ENCODE data around the gene ABTB1.
"Not testable (repeated sequence)": the region's sequence is repeated elsewhere in the genome, so short reads cannot be mapped to it uniquely, and the experiment has no call there.

The ABTB1 gene

DNA sequence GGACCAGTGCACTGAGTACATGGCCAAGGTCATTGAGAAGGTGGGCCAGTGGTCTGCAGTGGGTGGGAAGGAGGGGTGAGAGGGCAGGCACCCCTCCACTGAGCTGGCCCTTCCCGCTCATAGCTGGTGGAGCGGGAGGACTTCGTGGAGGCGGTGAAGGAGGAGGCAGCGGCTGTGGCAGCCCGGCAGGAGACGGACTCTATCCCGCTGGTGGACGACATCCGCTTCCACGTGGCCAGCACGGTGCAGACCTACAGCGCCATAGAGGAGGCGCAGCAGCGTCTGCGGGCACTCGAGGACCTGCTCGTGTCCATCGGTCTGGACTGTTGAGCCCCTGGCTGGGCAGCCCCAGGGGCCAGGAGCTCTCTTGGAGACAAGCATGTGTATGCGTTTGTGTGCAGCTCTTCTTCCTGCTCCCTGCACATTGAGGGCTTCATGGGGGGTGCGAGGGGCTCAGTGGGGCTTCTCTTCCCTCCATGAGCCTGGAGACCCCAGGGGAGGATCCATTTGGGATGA lies 7.5 kb downstream of the ABTB1 start:
- H2BK120ac ChIP-seq (ENCODE audit: low read depth, low read length), result no peak overlapping the region
- no peaks in the 10 kb centered on the region for H3K27me3 ChIP-seq (ENCODE audit: control insufficient read depth in 1 of 2, insufficient read depth in 1 of 2, low read length in 2 of 2)
- peaks cover 2% of the 10 kb centered on the region for H3K79me1 ChIP-seq (replicated peaks; ENCODE audit: low read length, poor library complexity, severe bottlenecking)
- H2BK15ac ChIP-seq (ENCODE audit: low read depth, poor library complexity, severe bottlenecking), result no peak overlapping the region
- H3K14ac ChIP-seq (ENCODE audit: low read length in 2 of 2), result no peak overlapping the region
- no peak overlapping the region for H3K9ac ChIP-seq (ENCODE audit: low read length)
- H3K4ac ChIP-seq (ENCODE audit: low read depth in 1 of 2, low read length in 2 of 2), result no peak overlapping the region
- no peak overlapping the region for H3K4me3 ChIP-seq (ENCODE audit: insufficient read depth in 1 of 2, low read depth in 1 of 2, low read length in 2 of 2)
- no peak overlapping the region for H2AFZ ChIP-seq (ENCODE audit: low read depth, low read length)
- no peak overlapping the region for H2BK5ac ChIP-seq (ENCODE audit: low read depth, low read length, poor library complexity, severe bottlenecking)
- H3K4me2 ChIP-seq (ENCODE audit: low read length, poor library complexity, severe bottlenecking), result no peak overlapping the region
- H3K27ac ChIP-seq (ENCODE audit: low read length, poor library complexity, severe bottlenecking), result no peak overlapping the region
- H3K18ac ChIP-seq (ENCODE audit: low read depth in 1 of 2, low read length in 2 of 2), result no peak overlapping the region
- no peak overlapping the region for H4K8ac ChIP-seq (ENCODE audit: low read length)
- no peaks in the 10 kb centered on the region for H3K9me3 ChIP-seq (ENCODE audit: control insufficient read depth, low read length)
- DNase-seq, result no peak
- H3K36me3 ChIP-seq (ENCODE audit: control insufficient read depth in 1 of 2, insufficient read depth in 2 of 2, low read depth in 1 of 2, low read length in 2 of 2), result peaks cover 39 to 52% of the 10 kb centered on the region in 2 experiments
- H2AK5ac ChIP-seq (ENCODE audit: low read length, severe bottlenecking), result no peak overlapping the region
- peaks cover 4% of the 10 kb centered on the region for H3K4me1 ChIP-seq (ENCODE audit: control insufficient read depth, insufficient read depth, low read depth, low read length)
- no peak overlapping the region for H2BK12ac ChIP-seq (ENCODE audit: low read length in 2 of 2)
- H3K23ac ChIP-seq (ENCODE audit: low read length in 2 of 2), result no peak overlapping the region
- peak overlapping the region; percentile 23 for H4K91ac ChIP-seq (ENCODE audit: low read length)
- 95% methylated on average over 20 of the region's 21 CpGs for WGBS

DNA sequence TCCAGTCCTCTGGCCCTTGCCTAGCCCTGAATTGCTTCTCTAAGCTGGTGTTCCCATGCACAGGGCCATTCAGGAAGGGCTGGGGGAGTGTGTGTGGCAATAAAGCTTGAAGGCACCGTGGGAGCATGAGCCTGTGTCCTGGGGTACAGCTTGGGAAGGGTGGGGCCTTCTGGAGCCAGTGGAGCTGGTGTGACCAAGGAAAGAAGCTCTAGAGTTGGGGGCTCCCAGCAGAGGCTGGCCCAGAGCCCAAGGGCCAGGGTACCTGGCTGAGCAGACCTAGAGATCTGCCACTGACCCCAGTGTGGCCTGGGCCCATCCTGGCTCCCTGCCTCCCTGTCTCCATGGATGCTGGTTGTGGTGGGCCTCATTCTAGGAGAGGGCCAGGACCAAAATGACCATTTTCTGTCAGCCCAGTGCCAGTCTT lies 8.1 kb downstream of the ABTB1 start:
- Histone ChIP-seq H3K4me3 (ENCODE audit: insufficient read depth in 1 of 2, low read depth in 1 of 2, low read length in 2 of 2) (peak overlapping the region in 1 of 2 experiments; percentile 14), H2BK120ac (ENCODE audit: low read depth, low read length) (no peak overlapping the region), H3K14ac (ENCODE audit: low read length in 2 of 2) (no peak overlapping the region), H3K4me1 (ENCODE audit: control insufficient read depth, insufficient read depth, low read depth, low read length) (peaks cover 4% of the 10 kb centered on the region), H3K23ac (ENCODE audit: low read length in 2 of 2) (no peak overlapping the region), H4K8ac (ENCODE audit: low read length) (no peak overlapping the region), H3K27me3 (ENCODE audit: control insufficient read depth in 1 of 2, insufficient read depth in 1 of 2, low read length in 2 of 2) (no peaks in the 10 kb centered on the region), H2BK12ac (ENCODE audit: low read length in 2 of 2) (no peak overlapping the region), H2BK5ac (ENCODE audit: low read depth, low read length, poor library complexity, severe bottlenecking) (no peak overlapping the region), H3K4ac (ENCODE audit: low read depth in 1 of 2, low read length in 2 of 2) (no peak overlapping the region), H2BK15ac (ENCODE audit: low read depth, poor library complexity, severe bottlenecking) (no peak overlapping the region), H3K27ac (ENCODE audit: low read length, poor library complexity, severe bottlenecking) (no peak overlapping the region), H3K79me1 (replicated peaks; ENCODE audit: low read length, poor library complexity, severe bottlenecking) (no peaks in the 10 kb centered on the region), H3K18ac (ENCODE audit: low read depth in 1 of 2, low read length in 2 of 2) (no peak overlapping the region), H3K36me3 (ENCODE audit: control insufficient read depth in 1 of 2, insufficient read depth in 2 of 2, low read depth in 1 of 2, low read length in 2 of 2) (peaks cover 39 to 48% of the 10 kb centered on the region in 2 experiments), H3K9ac (ENCODE audit: low read length) (no peak overlapping the region), H4K91ac (ENCODE audit: low read length) (no peak overlapping the region), H2AFZ (ENCODE audit: low read depth, low read length) (no peak overlapping the region), H3K4me2 (ENCODE audit: low read length, poor library complexity, severe bottlenecking) (no peak overlapping the region), H2AK5ac (ENCODE audit: low read length, severe bottlenecking) (no peak overlapping the region), H3K9me3 (ENCODE audit: control insufficient read depth, low read length) (no peaks in the 10 kb centered on the region)
- 75% methylated on average over 1 of the region's 1 CpG for WGBS
- DNase-seq, result no peak

DNA sequence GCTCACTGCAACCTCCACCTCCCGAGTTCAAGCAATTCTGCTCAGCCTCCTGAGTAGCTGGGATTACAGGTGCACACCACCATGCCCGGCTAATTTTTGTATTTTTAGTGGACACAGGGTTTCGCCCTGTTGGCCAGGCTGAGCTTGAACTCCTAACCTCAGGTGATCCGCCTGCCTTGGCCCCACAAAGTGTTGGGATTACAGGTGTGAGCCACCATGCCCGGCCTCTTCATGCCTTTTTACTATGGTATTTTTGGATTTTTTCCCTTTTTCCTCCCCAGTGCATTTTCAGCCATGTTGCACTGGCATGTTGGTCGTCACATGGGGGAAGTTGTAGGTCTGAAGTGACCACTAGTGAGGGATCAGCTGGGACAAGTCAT lies 9.4 kb downstream of the ABTB1 start:
- not testable (repeated sequence) for H3K4me3 ChIP-seq (ENCODE audit: insufficient read depth in 1 of 2, low read depth in 1 of 2, low read length in 2 of 2); H3K79me1 ChIP-seq (replicated peaks; ENCODE audit: low read length, poor library complexity, severe bottlenecking); H3K4me1 ChIP-seq (ENCODE audit: control insufficient read depth, insufficient read depth, low read depth, low read length); H3K4me2 ChIP-seq (ENCODE audit: low read length, poor library complexity, severe bottlenecking); H3K4ac ChIP-seq (ENCODE audit: low read depth in 1 of 2, low read length in 2 of 2); H2BK120ac ChIP-seq (ENCODE audit: low read depth, low read length); H2BK5ac ChIP-seq (ENCODE audit: low read depth, low read length, poor library complexity, severe bottlenecking); H3K27ac ChIP-seq (ENCODE audit: low read length, poor library complexity, severe bottlenecking); H3K14ac ChIP-seq (ENCODE audit: low read length in 2 of 2); H3K9ac ChIP-seq (ENCODE audit: low read length); H3K23ac ChIP-seq (ENCODE audit: low read length in 2 of 2); H2BK15ac ChIP-seq (ENCODE audit: low read depth, poor library complexity, severe bottlenecking); H3K27me3 ChIP-seq (ENCODE audit: control insufficient read depth in 1 of 2, insufficient read depth in 1 of 2, low read length in 2 of 2); H4K8ac ChIP-seq (ENCODE audit: low read length); H2AFZ ChIP-seq (ENCODE audit: low read depth, low read length); H3K9me3 ChIP-seq (ENCODE audit: control insufficient read depth, low read length); H3K18ac ChIP-seq (ENCODE audit: low read depth in 1 of 2, low read length in 2 of 2); H2AK5ac ChIP-seq (ENCODE audit: low read length, severe bottlenecking); H4K91ac ChIP-seq (ENCODE audit: low read length); DNase-seq
- Histone ChIP-seq H3K36me3 (ENCODE audit: control insufficient read depth in 1 of 2, insufficient read depth in 2 of 2, low read depth in 1 of 2, low read length in 2 of 2) (peaks cover 27 to 35% of the 10 kb centered on the region in 2 experiments), H2BK12ac (ENCODE audit: low read length in 2 of 2) (peak overlapping the region in 1 of 2 experiments; percentile 12)
- WGBS, result 88% methylated on average over 6 of the region's 6 CpGs

DNA sequence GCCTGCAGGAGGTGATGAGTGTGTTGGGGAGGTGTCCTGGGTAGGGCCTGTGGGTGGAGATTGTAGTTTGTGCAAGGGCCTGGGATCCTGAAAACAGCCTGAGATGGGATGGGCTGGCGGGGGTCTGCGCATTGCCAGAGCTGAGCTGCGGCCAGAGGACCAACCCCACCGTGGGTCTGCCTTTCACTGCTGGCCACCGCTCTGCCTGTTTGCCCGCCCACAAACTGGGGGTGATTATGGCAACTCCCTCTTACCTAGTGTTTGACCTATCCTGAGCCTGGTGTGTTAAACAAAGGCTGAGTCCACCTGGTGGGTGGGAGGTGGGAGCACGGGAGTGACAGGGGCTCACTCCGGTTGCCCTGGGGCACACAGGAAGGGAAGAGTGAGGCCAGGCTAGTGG lies 9.8 kb downstream of the ABTB1 start:
- Histone ChIP-seq H3K14ac (ENCODE audit: low read length in 2 of 2) (no peak overlapping the region), H3K36me3 (ENCODE audit: control insufficient read depth in 1 of 2, insufficient read depth in 2 of 2, low read depth in 1 of 2, low read length in 2 of 2) (peaks cover 24 to 31% of the 10 kb centered on the region in 2 experiments), H3K79me1 (replicated peaks; ENCODE audit: low read length, poor library complexity, severe bottlenecking) (no peaks in the 10 kb centered on the region), H3K4me2 (ENCODE audit: low read length, poor library complexity, severe bottlenecking) (no peak overlapping the region), H3K4me3 (ENCODE audit: insufficient read depth in 1 of 2, low read depth in 1 of 2, low read length in 2 of 2) (no peak overlapping the region), H2BK15ac (ENCODE audit: low read depth, poor library complexity, severe bottlenecking) (no peak overlapping the region), H2BK5ac (ENCODE audit: low read depth, low read length, poor library complexity, severe bottlenecking) (no peak overlapping the region), H4K91ac (ENCODE audit: low read length) (no peak overlapping the region), H2BK12ac (ENCODE audit: low read length in 2 of 2) (peak overlapping the region in 1 of 2 experiments; percentile 12), H3K9me3 (ENCODE audit: control insufficient read depth, low read length) (no peaks in the 10 kb centered on the region), H2BK120ac (ENCODE audit: low read depth, low read length) (no peak overlapping the region), H3K4me1 (ENCODE audit: control insufficient read depth, insufficient read depth, low read depth, low read length) (peaks cover 4% of the 10 kb centered on the region), H3K27me3 (ENCODE audit: control insufficient read depth in 1 of 2, insufficient read depth in 1 of 2, low read length in 2 of 2) (no peaks in the 10 kb centered on the region), H3K9ac (ENCODE audit: low read length) (no peak overlapping the region), H3K27ac (ENCODE audit: low read length, poor library complexity, severe bottlenecking) (no peak overlapping the region), H3K23ac (ENCODE audit: low read length in 2 of 2) (no peak overlapping the region), H3K4ac (ENCODE audit: low read depth in 1 of 2, low read length in 2 of 2) (no peak overlapping the region), H3K18ac (ENCODE audit: low read depth in 1 of 2, low read length in 2 of 2) (no peak overlapping the region), H2AFZ (ENCODE audit: low read depth, low read length) (no peak overlapping the region), H2AK5ac (ENCODE audit: low read length, severe bottlenecking) (peak overlapping the region; percentile 58), H4K8ac (ENCODE audit: low read length) (no peak overlapping the region)
- DNase-seq, result no peak
- WGBS, result 90% methylated on average over 7 of the region's 8 CpGs
